Naive thymus-derived CD4-positive, alpha-beta T cell (primary cell): ENCODE measurements around the gene NPSR1. TPM values are rescaled to one million over a fixed set of nuclear protein-coding genes. Genes with fewer than 3 reads are reported as not detected.
"Not testable (repeated sequence)": the region's sequence is repeated elsewhere in the genome, so short reads cannot be mapped to it uniquely, and the experiment has no call there.

ENCODE experiments used
- ATAC-seq: fragments of 150-1000 bp; cut with Tn5 transposase; 2 replicates; pipeline ENCODE4 v1.10.0; 2021; ENCODE audit warnings: mild to moderate bottlenecking, moderate library complexity
- CTCF ChIA-PET: fragments of 350-600 bp; sonication (Branson Sonifier 250); formaldehyde crosslinking; loops from one replicate; lab custom pipeline; 2021; ENCODE audit warnings: antibody characterized with exemption; lab: Charles Lee
- POLR2A ChIA-PET: fragments of 350-600 bp; sonication (Branson Sonifier 250); formaldehyde crosslinking; loops from one replicate; lab custom pipeline; 2021; ENCODE audit warnings: antibody characterized with exemption, inconsistent platforms; lab: Charles Lee
- DNase-seq, 9 donors: peaks; one replicate each; pipeline versions ENCODE4 v3.0.0 to v3.0.0-alpha.2; 2020 to 2022; ENCODE audit warnings: mixed read lengths in 1 of 9
- H3K27ac ChIP-seq: one replicate; pipeline ENCODE4 v1.7.0; 2013; ENCODE audit warnings: mild to moderate bottlenecking, low read depth, low read length, moderate library complexity
- H3K27me3 ChIP-seq, 2 donors: one replicate each; pipeline ENCODE4 v1.7.0; 2013; ENCODE audit warnings: low read length in 2 of 2, mild to moderate bottlenecking in 2 of 2, moderate library complexity in 2 of 2; ENCODE audit not compliant: control insufficient read depth in 2 of 2, insufficient read depth in 2 of 2
- H3K36me3 ChIP-seq, 3 experiments: 1 replicate in 2 of 3; 2 replicates in 1 of 3; pipeline ENCODE4 v1.7.0; 2013; ENCODE audit warnings: low read length in 3 of 3, mild to moderate bottlenecking in 3 of 3, moderate library complexity in 1 of 3; ENCODE audit not compliant: insufficient read depth in 3 of 3, control insufficient read depth in 2 of 3
- H3K4me1 ChIP-seq, 2 donors: one replicate each; pipeline ENCODE4 v1.7.0; 2013; ENCODE audit warnings: low read length in 2 of 2, mild to moderate bottlenecking in 2 of 2, moderate library complexity in 1 of 2; ENCODE audit not compliant: control insufficient read depth in 2 of 2, insufficient read depth in 2 of 2
- H3K4me3 ChIP-seq: 2 replicates; pipeline ENCODE4 v1.7.0; 2013; ENCODE audit warnings: mild to moderate bottlenecking, low read length
- H3K9me3 ChIP-seq, 3 experiments: 1 replicate in 2 of 3; 2 replicates in 1 of 3; pipeline ENCODE4 v1.7.0; 2013; ENCODE audit warnings: low read length in 3 of 3; ENCODE audit not compliant: control insufficient read depth in 2 of 3
- H3K27ac Mint-ChIP-seq, 9 donors: one replicate each; pipeline ENCODE4 v1.8.0; 2020 to 2022; ENCODE audit warnings: mixed read lengths in 9 of 9, mild to moderate bottlenecking in 8 of 9, moderate library complexity in 5 of 9, inconsistent platforms in 2 of 9
- H3K27me3 Mint-ChIP-seq, 5 donors: one replicate each; pipeline ENCODE4 v1.8.0; 2021 to 2022; ENCODE audit warnings: mixed read lengths in 5 of 5, mild to moderate bottlenecking in 1 of 5
- H3K36me3 Mint-ChIP-seq, 5 donors: one replicate each; pipeline ENCODE4 v1.8.0; 2020 to 2022; ENCODE audit warnings: mixed read lengths in 5 of 5, mild to moderate bottlenecking in 3 of 5, inconsistent platforms in 1 of 5
- H3K4me1 Mint-ChIP-seq, 7 donors: one replicate each; pipeline ENCODE4 v1.8.0; 2020 to 2022; ENCODE audit warnings: mixed read lengths in 7 of 7, mild to moderate bottlenecking in 3 of 7, inconsistent platforms in 1 of 7
- H3K4me3 Mint-ChIP-seq, 10 donors: one replicate each; pipeline ENCODE4 v1.8.0; 2020 to 2022; ENCODE audit warnings: mild to moderate bottlenecking in 10 of 10, mixed read lengths in 10 of 10, moderate library complexity in 6 of 10, inconsistent platforms in 2 of 10
- H3K9me3 Mint-ChIP-seq, 11 donors: one replicate each; pipeline ENCODE4 v1.8.0; 2020 to 2022; ENCODE audit warnings: mixed read lengths in 11 of 11, mild to moderate bottlenecking in 4 of 11, inconsistent platforms in 1 of 11, moderate library complexity in 1 of 11
- intact Hi-C, 2 donors: fragments of 100-400 bp; cut with micrococcal nuclease; formaldehyde crosslinking; loops; one replicate each; pipeline ENCODE4 v1.15.1; 2023
- polyA plus RNA-seq, 2 donors: library from polyadenylated mRNA; unstranded; fragments of 300-500 nt; fragmentation: Illumina TruSeq; gene quantifications; one replicate each; pipeline ENCODE4 v1.2.3, GENCODE V29; 2021
- total RNA-seq, 6 experiments: library from RNA in 5 of 6; stranded (reverse) in 5 of 6; gene quantifications; 1 replicate in 5 of 6; 2 replicates in 1 of 6; pipeline ENCODE4 v1.2.3 and lab custom pipeline; 2021 to 2026

The NPSR1 gene
- total and polyA plus RNA-seq, 7 experiments from 2014 or later = not detected

DNA sequence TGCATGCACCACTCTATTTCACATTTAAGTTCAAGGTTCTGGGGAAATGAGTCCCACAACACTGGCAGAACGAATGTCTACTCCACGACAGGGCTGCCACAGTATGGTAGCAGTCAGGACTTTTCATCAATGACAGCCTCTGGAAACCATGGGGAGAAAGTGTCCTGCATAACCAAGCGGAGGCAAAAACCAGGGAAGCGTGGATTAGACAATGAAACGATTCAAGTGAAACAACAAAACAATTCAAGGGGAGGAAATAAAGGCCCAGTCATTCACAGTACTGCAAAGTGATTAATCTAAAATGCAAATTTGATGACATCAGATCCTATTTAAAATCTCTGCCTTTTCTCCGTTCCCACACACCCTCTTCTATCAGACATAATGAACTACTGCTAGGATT is 211.0 kb downstream of the NPSR1 start:
- no peaks in the 10 kb centered on the region for H3K27me3 ChIP-seq
- H3K27ac ChIP-seq = no peak overlapping the region
- H3K4me3 ChIP-seq = no peak overlapping the region
- peaks cover 0 to 7% (median 4%) of the 10 kb centered on the region in 5 donors for H3K27me3 Mint-ChIP-seq
- no peak overlapping the region for H3K4me3 Mint-ChIP-seq
- peaks cover 0 to 5% (median 3%) of the 10 kb centered on the region in 5 donors for H3K36me3 Mint-ChIP-seq
- POLR2A ChIA-PET = no interaction called here
- H3K27ac Mint-ChIP-seq = no peak overlapping the region
- CTCF ChIA-PET = no interaction called here
- ATAC-seq (no peak), DNase-seq (no peak)
- peaks cover 0 to 21% (median 4%) of the 10 kb centered on the region in 11 donors for H3K9me3 Mint-ChIP-seq
- no peaks in the 10 kb centered on the region for H3K9me3 ChIP-seq
- no peaks in the 10 kb centered on the region for H3K4me1 Mint-ChIP-seq
- H3K36me3 ChIP-seq = no peaks in the 10 kb centered on the region
- H3K4me1 ChIP-seq = no peaks in the 10 kb centered on the region
- intact Hi-C loops = no loop called here

DNA sequence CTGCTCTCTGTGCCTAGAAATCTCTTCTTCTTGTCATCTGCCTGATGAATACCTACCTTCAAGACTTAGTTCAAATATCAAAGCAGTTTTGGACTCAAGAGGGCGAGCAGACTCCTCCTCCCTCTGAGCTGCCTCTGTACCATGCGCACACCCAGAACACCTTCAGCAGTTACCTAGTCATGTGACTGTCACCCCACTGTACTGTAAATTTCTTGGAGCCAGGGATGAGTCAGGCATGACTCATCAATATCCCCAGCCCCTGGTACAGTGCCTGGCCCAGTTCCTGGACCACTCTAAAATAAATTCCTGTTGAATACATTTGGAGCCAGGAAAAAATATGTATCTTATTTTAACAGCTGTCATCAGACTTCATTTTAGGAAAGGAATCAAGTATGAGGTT is 212.0 kb downstream of the NPSR1 start:
- H3K36me3 Mint-ChIP-seq = not testable (repeated sequence)

DNA sequence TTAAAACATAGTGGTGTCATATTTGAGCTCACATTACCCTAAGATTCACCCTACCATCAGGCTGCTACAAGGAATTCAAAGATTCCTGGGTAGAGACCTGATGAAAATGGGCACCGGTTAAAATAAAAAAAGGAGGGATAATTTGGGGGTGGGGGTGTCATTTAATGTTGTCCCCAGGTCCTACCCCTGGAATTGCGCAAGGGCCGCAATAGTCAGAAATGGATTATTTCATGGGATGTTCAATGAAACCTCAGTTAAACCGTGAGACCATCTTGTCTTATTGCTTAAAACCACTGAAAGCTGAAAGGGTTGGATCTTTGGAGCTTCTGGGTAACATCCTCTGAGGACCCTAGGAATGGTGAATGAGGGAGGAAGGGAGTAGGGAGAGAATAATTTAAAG is 216.3 kb downstream of the NPSR1 start:
- H3K27ac Mint-ChIP-seq, H3K27me3 ChIP-seq, H3K36me3 Mint-ChIP-seq, H3K4me3 Mint-ChIP-seq, DNase-seq, intact Hi-C loops, H3K4me1 ChIP-seq, ATAC-seq, POLR2A ChIA-PET, H3K9me3 ChIP-seq, H3K4me1 Mint-ChIP-seq, CTCF ChIA-PET, H3K4me3 ChIP-seq, H3K27ac ChIP-seq, H3K36me3 ChIP-seq: not testable (repeated sequence)
- peaks cover 0 to 21% (median 4%) of the 10 kb centered on the region in 5 donors for H3K27me3 Mint-ChIP-seq
- H3K9me3 Mint-ChIP-seq = peaks cover 0 to 21% (median 5%) of the 10 kb centered on the region in 11 donors

More for the DNA sequence above, 212.0 kb downstream of the NPSR1 start:
- CTCF ChIA-PET, H3K4me3 ChIP-seq, POLR2A ChIA-PET, H3K4me3 Mint-ChIP-seq, H3K9me3 ChIP-seq, H3K4me1 Mint-ChIP-seq, H3K27ac Mint-ChIP-seq, H3K27ac ChIP-seq, H3K36me3 ChIP-seq, H3K4me1 ChIP-seq, intact Hi-C loops, H3K27me3 ChIP-seq, ATAC-seq, DNase-seq: not testable (repeated sequence)
- peaks cover 0 to 21% (median 4%) of the 10 kb centered on the region in 11 donors for H3K9me3 Mint-ChIP-seq
- peaks cover 0 to 10% (median 4%) of the 10 kb centered on the region in 5 donors for H3K27me3 Mint-ChIP-seq

DNA sequence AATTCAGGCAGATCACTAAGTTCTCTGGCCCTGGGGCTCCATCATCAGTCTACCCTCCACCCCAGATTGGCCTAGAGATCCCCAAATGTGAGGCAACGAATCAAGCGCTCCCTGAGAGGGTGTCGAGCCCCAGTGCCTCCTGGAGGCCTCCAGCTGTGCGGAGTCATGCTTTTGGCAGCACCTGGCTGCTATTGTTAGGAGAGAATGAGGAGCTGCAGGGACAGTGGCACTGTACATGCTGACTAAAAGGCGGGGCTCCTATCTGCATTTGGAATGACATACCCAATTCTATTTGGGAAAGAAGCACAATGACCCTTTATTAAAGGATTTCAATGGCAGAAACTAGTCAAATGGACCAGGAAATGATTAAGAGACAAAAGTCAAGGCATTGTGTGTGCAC is 217.5 kb downstream of the NPSR1 start:
- Mint-ChIP-seq H3K9me3 (peaks cover 0 to 19% (median 5%) of the 10 kb centered on the region in 11 donors), H3K4me1 (no peaks in the 10 kb centered on the region), H3K4me3 (no peak overlapping the region), H3K27me3 (peaks cover 0 to 21% (median 6%) of the 10 kb centered on the region in 5 donors), H3K27ac (no peak overlapping the region), H3K36me3 (peaks cover 0 to 5% (median 3%) of the 10 kb centered on the region in 5 donors)
- POLR2A ChIA-PET = no interaction called here
- CTCF ChIA-PET = no interaction called here
- no peak overlapping the region for H3K27ac ChIP-seq
- DNase-seq (no peak), ATAC-seq (no peak)
- H3K36me3 ChIP-seq = no peaks in the 10 kb centered on the region
- H3K4me3 ChIP-seq = no peak overlapping the region
- no peaks in the 10 kb centered on the region for H3K4me1 ChIP-seq
- H3K27me3 ChIP-seq = no peaks in the 10 kb centered on the region
- no peaks in the 10 kb centered on the region for H3K9me3 ChIP-seq
- intact Hi-C loops = no loop called here

DNA sequence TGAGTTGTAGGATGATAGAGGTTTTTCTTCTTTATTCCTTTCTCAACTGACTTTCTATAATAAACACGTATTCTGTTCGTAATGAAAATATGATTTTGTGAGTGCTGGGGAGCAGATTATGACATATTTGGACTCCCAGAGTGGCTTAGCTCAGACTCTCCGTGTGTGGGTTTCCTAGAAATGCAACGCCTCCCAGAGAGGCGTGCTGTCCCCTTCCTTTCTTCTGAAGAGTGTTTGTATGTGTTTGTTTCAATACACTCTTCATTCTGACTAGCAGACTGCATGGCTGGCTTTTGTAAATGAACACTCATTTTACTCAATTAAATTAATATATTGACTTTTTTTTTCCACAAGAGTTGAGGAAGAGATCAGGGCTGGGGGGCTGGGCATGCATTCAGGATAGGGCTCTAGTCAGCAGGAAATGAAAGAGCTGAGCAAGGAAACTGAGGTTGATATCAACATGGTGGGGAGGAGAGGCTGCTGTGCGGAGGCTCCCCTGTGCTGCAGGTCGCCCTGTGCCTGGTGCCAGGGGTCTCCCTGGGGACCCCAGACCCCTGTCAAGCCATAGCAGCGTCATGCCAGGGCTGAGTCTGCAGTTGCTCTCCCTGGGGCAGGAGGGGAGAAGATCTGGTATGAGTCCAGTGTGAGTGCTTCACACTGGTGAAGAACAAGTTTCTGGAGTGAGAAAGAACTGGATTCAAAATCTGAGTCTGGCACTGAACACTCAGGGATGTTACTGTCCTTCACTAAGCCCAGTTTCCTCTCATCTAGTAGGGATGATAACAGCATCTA is 221.1 kb downstream of the NPSR1 start:
- H3K27me3 ChIP-seq, H3K4me1 ChIP-seq, H3K27ac Mint-ChIP-seq, ATAC-seq, H3K9me3 ChIP-seq, H3K4me3 ChIP-seq, H3K4me1 Mint-ChIP-seq, H3K4me3 Mint-ChIP-seq, H3K36me3 Mint-ChIP-seq, POLR2A ChIA-PET, H3K36me3 ChIP-seq, intact Hi-C loops, CTCF ChIA-PET, DNase-seq, H3K27ac ChIP-seq: not testable (repeated sequence)
- peaks cover 7 to 21% (median 14%) of the 10 kb centered on the region in 11 donors for H3K9me3 Mint-ChIP-seq
- peaks cover 0 to 29% (median 10%) of the 10 kb centered on the region in 5 donors for H3K27me3 Mint-ChIP-seq

DNA sequence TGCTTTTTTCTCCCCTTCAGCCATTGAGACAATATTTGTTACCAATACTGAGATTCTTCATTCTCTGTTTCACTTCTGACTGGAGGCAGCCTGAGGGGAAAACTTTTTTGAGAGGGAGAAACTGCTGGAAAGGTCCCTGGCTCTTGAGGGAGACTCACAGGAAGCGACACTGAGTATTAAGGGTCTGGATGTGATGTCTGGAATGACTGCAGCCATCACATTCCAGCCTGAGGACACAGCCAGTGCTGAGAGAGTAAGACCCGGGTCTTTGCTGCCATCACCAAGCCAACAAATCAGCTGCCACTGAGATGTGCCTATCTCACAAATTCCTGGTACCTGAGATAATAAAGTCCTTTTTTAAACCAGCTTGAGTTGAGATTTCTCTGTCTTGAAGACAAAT is 221.9 kb downstream of the NPSR1 start:
- ATAC-seq (no peak), DNase-seq (no peak)
- H3K4me1 ChIP-seq = no peaks in the 10 kb centered on the region
- intact Hi-C loops = no loop called here
- POLR2A ChIA-PET = no interaction called here
- H3K27ac Mint-ChIP-seq = no peak overlapping the region
- H3K4me1 Mint-ChIP-seq = no peaks in the 10 kb centered on the region
- CTCF ChIA-PET = no interaction called here
- peaks cover 0 to 10% (median 0%) of the 10 kb centered on the region in 5 donors for H3K36me3 Mint-ChIP-seq
- no peak overlapping the region for H3K27ac ChIP-seq
- peaks cover 8 to 22% (median 15%) of the 10 kb centered on the region in 11 donors for H3K9me3 Mint-ChIP-seq
- no peaks in the 10 kb centered on the region for H3K36me3 ChIP-seq
- H3K4me3 ChIP-seq = no peak overlapping the region
- H3K4me3 Mint-ChIP-seq = no peak overlapping the region
- H3K9me3 ChIP-seq = peaks cover 0 to 9% (median 0%) of the 10 kb centered on the region in 3 experiments
- H3K27me3 Mint-ChIP-seq = peaks cover 0 to 28% (median 10%) of the 10 kb centered on the region in 5 donors
- no peaks in the 10 kb centered on the region for H3K27me3 ChIP-seq

DNA sequence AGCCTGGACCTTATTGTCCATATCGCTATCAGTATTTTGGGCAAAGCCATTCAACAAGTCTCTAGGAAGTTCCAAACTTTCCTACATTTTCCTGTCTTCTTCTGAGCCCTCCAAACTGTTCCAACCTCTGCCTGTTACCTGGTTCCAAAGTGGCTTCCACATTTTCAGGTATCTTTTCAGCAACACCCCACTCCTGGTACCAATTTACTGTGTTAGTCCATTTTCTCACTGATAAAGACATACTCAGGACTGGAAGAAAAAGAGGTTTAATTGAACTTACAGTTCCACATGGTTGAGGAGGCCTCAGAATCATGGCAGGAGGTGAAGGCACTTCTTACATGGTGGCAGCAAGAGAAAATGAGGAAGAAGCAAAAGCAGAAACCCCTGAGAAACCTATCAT is 225.8 kb downstream of the NPSR1 start:
- H3K36me3 ChIP-seq, H3K9me3 ChIP-seq, H3K27ac ChIP-seq, H3K27me3 ChIP-seq, H3K4me1 Mint-ChIP-seq, H3K27ac Mint-ChIP-seq, H3K4me1 ChIP-seq, DNase-seq, CTCF ChIA-PET, intact Hi-C loops, H3K4me3 Mint-ChIP-seq, H3K4me3 ChIP-seq, ATAC-seq, POLR2A ChIA-PET, H3K36me3 Mint-ChIP-seq: not testable (repeated sequence)
- H3K27me3 Mint-ChIP-seq = peaks cover 0 to 21% (median 8%) of the 10 kb centered on the region in 5 donors
- H3K9me3 Mint-ChIP-seq = peaks cover 8 to 26% (median 16%) of the 10 kb centered on the region in 11 donors
